Hair follicular keratinocyte (primary cell): ENCODE measurements around the gene RNU6-1. TPM values are rescaled to one million over a fixed set of nuclear protein-coding genes. Genes with fewer than 3 reads are reported as not detected.

Source experiments
- total RNA-seq: library from RNA; depleted of rRNA; stranded (reverse); fragments of >200 nt; gene quantifications from 2 replicates; pipeline ENCODE4 v1.2.3, GENCODE V29; 2015

The RNU6-1 gene
- total RNA-seq = not detected in 2 replicates

GRCh38 chr15:67839929-67840748, at the start of gene RNU6-1:
TSS of gene RNU6-1 (minus strand) at chr15:67840045.

DNA sequence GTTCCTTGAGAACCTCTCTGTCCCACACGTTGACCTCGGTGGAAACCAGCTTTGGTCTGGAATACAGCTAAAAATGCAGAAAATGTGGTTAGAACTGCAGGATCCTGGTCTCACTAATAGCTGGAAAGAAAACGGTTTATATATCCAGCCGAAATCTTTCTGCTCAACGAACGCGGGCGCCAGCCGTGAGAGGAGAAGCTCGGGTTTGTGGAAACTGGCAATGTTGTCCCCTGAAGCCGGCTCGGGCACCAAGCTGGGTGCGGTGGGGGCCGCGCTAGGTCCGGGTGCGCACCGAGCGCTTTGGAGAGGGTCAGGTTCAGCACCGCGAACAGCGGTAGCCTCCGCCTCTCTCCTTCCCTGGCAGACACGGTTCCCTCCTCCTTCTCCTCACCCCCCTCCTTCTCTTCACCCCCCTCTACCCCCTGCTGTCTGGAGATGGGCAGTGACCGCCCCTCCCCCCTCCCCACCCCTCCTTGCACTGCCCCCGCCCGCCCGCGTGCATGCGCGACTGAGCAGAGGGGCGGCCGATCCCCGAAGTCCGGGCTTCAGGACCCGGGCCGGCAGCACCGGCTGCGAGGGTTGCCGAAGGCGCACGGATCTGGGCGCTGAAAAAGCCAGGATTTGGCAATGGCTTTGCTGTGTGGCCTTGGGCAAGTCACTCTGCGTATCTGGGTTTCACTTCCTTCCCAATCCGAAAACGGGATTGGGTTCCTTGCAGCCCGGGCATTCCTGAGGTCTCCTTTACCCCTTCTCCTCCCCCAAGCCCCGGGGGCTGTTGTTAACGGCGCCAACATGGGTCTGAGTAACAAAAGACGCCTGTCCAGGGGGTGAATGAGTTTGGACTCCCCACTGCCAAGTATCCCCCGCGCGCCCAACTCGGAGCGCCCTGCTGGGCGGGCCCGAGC, 14.6 kb downstream of the RNU6-1 start, which contains the start of gene SKOR1:
SKOR1 (plus strand) TSS at position 534 of the 905 bp plus-strand sequence; CDS start at position 628, 94 bp downstream.

Other genes starting within 250 kb of the RNU6-1 start
- 0.08 TPM in 1 of 2 replicates, not detected in the other for gene SKOR1, start 14.5 kb downstream of the RNU6-1 start, total RNA-seq
- gene PIAS1, start 214.3 kb upstream of the RNU6-1 start, total RNA-seq = 9.0 and 9.3 TPM in 2 replicates